HG03196 (cell line): ENCODE results near the gene IGLL1.
"Not testable (repeated sequence)": the region's sequence is repeated elsewhere in the genome, so short reads cannot be mapped to it uniquely, and the experiment has no call there.

Source experiments
- ATAC-seq: cut with Tn5 transposase; IDR thresholded peaks from one replicate; pipeline ENCODE4 v1.9.1; 2021; ENCODE audit not compliant: unreplicated experiment

Gene IGLL1

DNA sequence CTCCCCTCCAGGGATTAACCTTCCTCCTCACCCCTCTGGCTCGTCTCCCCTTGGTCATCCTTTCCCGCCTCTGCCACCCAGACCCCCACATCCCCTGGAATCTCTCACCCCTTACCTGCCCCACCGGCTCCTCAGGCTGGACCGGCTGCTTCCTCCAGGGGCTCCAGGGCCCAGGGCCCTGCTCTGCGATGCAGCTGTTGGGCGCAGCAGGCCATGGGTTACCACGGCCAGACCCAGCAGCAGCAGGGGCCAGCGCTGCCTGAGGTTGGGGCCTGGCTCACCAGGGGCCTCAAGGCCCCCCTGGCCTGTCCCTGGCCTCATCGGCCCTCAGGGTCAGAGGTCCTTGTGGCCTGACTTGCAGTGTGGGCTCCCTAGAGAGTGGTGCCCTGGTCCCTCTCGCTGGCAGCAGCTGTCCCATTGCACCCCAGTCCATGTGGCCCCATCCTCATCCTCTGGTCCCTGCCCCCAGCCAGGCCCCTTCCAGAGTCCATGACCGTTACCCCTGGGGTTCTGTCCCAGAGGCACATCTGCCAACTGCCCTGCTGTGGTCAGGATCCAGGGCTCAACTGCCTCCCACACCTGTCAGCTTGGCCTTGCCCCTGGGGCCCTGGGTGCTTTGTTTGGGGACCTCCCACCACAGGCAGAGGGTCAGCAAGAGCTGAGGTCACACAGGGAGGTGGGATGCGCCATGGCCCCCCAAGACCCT is at the start of gene IGLL1:
IGLL1 (minus strand) TSS at position 421 of the 706 bp plus-strand sequence; CDS start at position 321, 100 bp downstream.
- no peak for ATAC-seq

- not testable (repeated sequence) for ATAC-seq
Observed at GRCh38 chr22:23628056-23628743, 48.1 kb upstream of the IGLL1 start.

- not testable (repeated sequence) for ATAC-seq
Observed at GRCh38 chr22:23627401-23628055, 47.4 kb upstream of the IGLL1 start.

DNA sequence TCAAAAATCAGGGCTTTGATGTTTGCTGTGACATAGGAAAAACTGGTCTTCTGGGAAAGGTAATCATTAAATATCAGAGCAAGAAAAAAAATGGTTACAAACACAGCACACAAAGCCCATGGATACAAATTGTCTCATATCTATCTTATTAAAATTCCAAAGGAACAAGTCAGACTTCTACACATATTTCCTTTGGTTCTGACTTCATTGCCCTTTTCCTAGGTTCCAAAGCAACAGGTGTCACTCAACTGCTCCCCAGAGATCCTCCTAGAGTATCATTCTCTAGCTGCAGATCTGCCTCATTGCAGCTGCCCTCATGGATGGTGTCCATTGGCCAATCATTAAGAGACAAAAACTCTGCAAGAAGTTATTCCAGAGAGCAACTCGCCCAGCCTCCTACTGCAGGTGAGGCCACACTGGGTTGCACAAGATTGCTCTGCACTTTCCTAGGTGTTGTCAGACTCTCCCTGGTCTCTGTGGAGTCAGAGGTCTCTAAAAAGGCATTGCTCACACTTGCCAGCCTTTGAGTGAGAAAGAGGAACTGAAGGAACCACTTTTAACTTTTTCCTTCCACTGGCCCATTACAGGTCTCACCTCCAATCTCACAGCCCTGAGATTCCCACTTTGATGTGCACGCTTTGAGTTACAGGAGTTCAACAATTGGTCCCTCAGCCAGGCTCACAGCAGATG is 46.3 kb upstream of the IGLL1 start:
- no peak for ATAC-seq

- no peak for ATAC-seq
Observed at GRCh38 chr22:23622634-23623033, 42.5 kb upstream of the IGLL1 start.

GRCh38 chr22:23621916-23622315 is 41.8 kb upstream of the IGLL1 start:
- not testable (repeated sequence) for ATAC-seq

DNA sequence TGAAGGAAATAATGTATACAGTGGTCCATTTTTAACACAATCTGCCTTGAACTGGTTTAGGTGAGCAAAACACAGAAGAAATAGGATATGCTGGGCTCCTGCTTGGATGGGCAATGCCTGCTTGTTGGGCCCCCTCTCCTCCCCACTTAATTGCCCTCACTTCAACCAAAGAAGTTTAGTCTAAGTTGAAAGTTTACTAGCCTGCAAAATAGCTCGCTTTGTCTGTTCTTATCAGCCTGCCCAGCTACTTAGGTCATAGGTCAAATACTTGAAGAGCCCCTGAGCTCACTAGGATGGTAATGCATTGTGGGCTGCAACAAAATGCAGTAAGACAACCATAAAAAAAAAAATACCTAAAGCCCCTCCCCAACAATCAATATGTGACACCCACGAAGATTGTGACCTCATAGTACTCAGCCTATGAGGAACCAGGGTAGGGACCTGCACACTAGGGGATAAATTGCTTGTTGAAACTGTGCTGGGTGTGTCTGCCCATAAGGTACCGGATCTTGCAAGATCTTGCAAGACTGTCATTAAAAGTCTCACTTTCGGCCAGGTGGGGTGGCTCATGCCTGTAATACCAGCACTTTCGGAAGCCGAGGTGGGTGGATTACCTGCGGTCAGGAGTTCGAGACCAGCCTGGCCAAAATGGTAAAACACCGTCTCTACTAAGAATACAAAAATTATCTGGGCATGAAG is 41.1 kb upstream of the IGLL1 start:
- ATAC-seq = no peak

GRCh38 chr22:23613193-23613972 is 33.3 kb upstream of the IGLL1 start:
- ATAC-seq = no peak

GRCh38 chr22:23609983-23610781 is 30.1 kb upstream of the IGLL1 start:
- ATAC-seq = no peak

GRCh38 chr22:23608583-23608982 is 28.5 kb upstream of the IGLL1 start:
- no peak for ATAC-seq

DNA sequence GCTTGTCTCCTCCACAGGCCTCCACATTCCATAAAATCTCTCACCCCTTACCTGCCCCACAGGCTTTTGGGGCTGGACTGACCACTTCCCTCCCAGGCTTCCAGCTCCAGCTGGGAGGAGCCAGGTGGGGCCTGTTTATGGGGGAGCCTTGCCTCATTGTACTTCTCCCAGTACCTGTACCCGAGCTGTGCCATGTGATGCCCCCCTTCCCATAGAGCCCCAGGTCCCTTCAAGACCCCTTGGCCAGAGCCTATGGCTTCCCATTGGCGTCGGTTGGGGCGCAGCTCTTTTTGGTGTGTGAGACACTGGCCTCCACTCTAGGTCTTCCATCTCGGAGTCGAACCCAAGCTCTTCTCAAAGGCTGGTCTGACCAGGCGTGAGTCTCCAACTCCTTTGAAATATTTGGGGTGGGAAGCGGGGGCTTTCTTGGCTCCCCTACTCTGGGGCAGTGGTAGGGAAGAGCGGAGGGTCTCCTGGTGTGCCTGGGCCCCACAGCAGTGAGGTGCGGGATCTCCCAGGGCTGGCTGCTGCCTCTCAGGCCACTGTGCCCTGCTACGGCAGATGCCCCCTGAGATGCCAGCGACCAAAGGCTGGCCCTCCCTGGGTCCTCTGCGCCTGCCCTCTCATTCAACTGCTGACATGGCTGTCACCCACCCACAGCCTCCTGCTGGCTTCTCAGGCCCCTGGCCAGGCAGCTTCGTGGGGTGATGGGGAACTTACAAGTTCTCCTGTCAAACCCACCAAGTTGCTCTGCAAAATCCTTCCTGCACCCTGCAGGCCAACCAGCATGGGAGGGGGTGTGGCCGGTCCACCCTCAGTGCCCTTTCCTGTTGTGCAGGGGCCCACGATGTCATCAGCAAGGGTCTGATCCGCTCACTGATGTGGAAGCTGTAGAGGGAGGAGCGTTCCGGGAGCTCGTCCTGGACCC is 26.4 kb upstream of the IGLL1 start:
- ATAC-seq = no peak

DNA sequence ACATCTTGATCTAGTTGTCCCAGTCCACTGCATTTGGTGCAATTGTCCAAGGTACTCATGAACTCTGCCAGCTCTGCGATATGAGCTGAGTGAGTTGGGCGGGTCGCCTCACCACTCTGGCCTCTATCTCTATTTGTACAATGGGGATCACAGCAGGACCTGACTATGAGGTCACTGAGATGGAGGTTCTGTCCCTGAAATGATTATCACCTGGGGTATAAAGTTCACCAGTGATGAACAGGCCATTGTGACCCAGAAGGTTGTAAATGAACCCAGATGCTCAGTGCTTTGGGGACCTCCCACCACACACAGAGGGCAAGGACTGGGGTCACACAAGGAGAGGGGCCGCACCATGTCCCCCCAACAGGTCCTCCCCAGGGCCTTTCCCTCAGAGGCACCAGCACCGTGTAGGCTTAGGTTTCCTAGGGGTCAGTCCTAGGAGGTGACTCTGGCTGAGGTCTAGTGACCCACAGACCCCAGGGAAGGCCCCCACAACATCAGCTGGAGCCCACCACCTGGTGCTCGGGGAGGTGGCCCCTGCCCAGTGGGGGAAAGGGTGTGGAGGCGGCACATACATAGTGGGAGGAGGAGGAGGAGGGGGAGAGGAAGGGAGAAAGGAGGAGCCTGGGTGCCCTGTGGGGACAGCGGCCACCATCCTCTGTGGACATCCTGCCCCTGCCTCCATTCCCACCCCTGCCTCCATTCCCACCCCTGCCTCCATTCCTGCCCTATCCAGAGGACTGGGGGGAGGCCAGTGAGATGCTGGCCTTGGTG is 25.0 kb upstream of the IGLL1 start:
- no peak for ATAC-seq

DNA sequence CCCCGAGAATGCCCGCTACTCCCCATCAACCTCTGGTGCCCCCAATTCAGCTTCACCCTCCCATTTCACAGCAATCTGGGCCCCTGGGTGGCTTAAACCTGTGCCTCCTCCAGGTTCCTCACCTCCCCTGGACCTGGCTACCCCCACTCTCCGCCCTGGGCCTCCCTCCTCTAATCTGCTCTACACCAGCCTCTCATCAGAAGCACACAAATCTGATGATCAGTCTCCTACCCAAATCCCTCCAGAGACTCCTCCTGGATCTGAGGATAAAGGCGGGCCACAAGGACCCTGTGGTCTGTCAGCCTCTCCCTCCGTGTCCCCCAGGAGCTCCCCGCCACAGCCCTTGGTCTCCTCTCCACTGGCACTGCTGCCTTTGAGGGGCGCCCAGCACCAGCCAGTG is 23.2 kb upstream of the IGLL1 start:
- ATAC-seq = no peak

DNA sequence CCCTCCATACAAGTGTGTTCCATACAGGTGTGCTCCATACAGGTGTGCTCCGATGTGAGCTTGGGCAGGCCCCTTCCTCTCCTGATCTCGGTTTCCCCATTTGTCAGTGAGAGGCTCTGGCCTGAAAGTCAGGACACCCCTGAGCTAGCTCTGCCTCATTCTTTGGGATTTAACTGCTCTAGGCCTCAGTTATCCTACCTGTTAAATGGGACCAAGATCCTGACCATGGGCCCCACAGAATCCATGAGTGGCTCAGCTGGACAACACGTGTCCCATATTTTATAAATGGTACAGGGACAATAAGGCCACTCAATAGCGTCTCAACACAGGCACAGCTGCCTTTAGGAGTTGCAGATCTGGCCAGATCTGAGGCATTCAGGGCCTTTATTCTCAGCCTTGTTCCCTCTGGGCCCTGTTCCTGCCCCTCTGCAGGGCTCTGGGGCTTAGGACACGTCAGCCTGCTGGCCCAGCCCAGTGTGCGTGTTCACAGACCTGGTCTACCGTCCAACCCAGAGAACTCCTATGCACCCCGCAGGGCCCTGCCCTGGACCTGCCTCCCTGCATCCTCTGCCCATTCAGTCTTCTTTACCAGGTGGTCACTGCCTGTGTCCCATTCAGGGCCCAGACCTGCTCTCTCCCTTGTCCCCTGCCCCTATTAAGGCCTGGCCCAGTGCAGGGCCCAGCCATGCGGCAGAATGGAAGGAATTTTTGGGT is 18.9 kb upstream of the IGLL1 start:
- ATAC-seq = no peak

DNA sequence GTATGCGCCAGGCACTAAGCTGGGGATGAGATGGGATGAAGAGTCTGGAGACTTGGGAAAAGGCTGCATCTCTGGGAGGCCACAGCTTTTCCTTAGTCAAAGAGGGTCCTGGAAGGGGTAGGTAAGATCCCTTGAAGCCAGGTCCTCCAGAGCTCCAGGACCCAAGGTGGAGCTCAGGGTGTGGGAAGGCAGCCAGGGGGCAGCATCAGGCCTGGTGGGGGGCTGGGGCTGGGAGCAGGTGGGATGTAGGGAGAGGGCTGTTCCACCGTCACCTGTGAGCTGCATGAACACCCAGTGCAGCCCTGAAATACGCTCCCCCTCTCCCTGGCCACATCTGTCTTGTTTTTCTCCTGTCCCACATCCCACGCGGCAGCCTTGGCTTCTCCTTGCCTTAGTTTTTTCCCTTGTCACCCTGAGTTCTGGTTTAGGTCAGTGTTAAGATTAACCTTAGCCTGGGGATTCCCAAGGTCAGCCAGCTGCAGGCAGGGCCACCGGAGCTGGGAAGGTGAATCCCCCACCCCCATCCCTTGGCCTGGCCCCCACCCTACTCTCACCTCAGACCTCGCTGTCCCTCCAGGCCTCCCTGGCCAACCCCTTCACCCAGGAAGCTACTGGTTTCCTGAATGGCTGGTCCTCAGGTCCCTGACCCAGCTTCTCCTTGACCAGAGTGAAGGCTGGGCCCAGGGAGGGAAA is 17.6 kb upstream of the IGLL1 start:
- not testable (repeated sequence) for ATAC-seq

DNA sequence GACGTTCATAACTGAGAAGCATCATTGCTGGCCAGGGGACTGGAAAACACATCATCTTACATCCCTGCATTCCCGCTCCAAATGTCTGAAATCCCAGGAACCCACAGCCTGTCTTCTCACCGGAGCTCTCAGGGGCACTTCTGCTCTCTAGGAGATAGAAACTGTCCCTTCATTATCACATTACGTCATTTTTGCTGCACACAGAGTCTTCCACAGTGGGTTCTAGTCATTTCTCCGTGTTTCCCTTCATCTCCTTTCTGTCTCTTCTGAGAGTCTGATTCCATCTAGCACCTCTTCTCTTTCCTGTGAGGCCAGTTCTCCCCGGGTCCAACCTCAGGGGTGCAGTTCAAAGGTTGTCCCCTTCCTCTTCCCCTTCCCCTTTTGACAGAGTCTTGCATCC is 15.8 kb upstream of the IGLL1 start:
- not testable (repeated sequence) for ATAC-seq
